H1 (cell line): ENCODE results near the gene SNX30. TPM values are rescaled to one million over a fixed set of nuclear protein-coding genes. Genes with fewer than 3 reads are reported as not detected.

Experiments
- CTCF ChIA-PET: fragments of 300-600 bp; sonication (Branson Sonifier 250); formaldehyde crosslinking; loops from one replicate; lab custom pipeline; 2021; ENCODE audit not compliant: partially characterized antibody; lab: Charles Lee
- POLR2A ChIA-PET: fragments of 300-600 bp; sonication (Branson Sonifier 250); formaldehyde crosslinking; loops from one replicate; lab custom pipeline; 2021; ENCODE audit warnings: inconsistent platforms; ENCODE audit not compliant: partially characterized antibody; lab: Charles Lee
- DNase-seq, 2 experiments: peaks; one replicate each; pipeline versions ENCODE4 v3.0.0 to v3.0.0-alpha.2; 2010 to 2022; ENCODE audit warnings: low spot score in 2 of 2, low read depth in 1 of 2, mixed read lengths in 1 of 2
- FAIRE-seq: peaks from 2 replicates; lab custom pipeline; 2011; peaks lifted over from hg19 to GRCh38; lab: Jason Lieb, UNC
- H2AFZ ChIP-seq: 2 replicates; pipeline ENCODE4 v1.8.1; 2012; ENCODE audit warnings: low read length, inconsistent platforms
- H2AK5ac ChIP-seq: 2 replicates; pipeline ENCODE4 v1.6.1; 2013; ENCODE audit warnings: low read depth, low read length
- H2BK120ac ChIP-seq: replicated peaks from 2 replicates; pipeline ENCODE3; 2013; ENCODE audit warnings: low read depth, low read length, inconsistent platforms
- H2BK12ac ChIP-seq: 2 replicates; pipeline ENCODE4 v1.6.1; 2013; ENCODE audit warnings: low read depth, low read length
- H2BK15ac ChIP-seq: 2 replicates; pipeline ENCODE4 v1.6.1; 2013; ENCODE audit warnings: low read length
- H2BK20ac ChIP-seq: 2 replicates; pipeline ENCODE4 v1.6.1; 2013; ENCODE audit warnings: low read length
- H2BK5ac ChIP-seq: 2 replicates; pipeline ENCODE4 v1.6.1; 2013; ENCODE audit warnings: low read depth, low read length
- H3K14ac ChIP-seq: 2 replicates; pipeline ENCODE4 v1.6.1; 2013; ENCODE audit warnings: inconsistent platforms; ENCODE audit not compliant: insufficient read length
- H3K18ac ChIP-seq: 2 replicates; pipeline ENCODE4 v1.6.1; 2013; ENCODE audit warnings: low read length; ENCODE audit errors: extremely low read depth
- H3K23ac ChIP-seq: 2 replicates; pipeline ENCODE4 v1.6.1; 2013; ENCODE audit warnings: inconsistent platforms; ENCODE audit not compliant: insufficient read length
- H3K23me2 ChIP-seq: 2 replicates; pipeline ENCODE4 v1.6.1; 2013; ENCODE audit warnings: low read depth, low read length
- H3K27ac ChIP-seq: 2 replicates; pipeline ENCODE4 v1.6.1; 2011; ENCODE audit warnings: low read depth, low read length, inconsistent platforms
- H3K27me3 ChIP-seq, 4 experiments: replicated peaks in 1 of 4; 1 replicate in 1 of 4; 2 replicates in 3 of 4; pipeline versions ENCODE4 v1.6.1 to v1.8.1; 2011 to 2013; ENCODE audit warnings: low read length in 3 of 4, mild to moderate bottlenecking in 3 of 4, inconsistent platforms in 2 of 4, mixed read lengths in 2 of 4, moderate library complexity in 1 of 4; ENCODE audit not compliant: control insufficient read depth in 3 of 4, insufficient read depth in 3 of 4; ENCODE audit errors: extremely low read depth in 1 of 4
- H3K36me3 ChIP-seq, 4 experiments: 2 replicates each; pipeline versions ENCODE4 v1.6.1 to v1.8.1; 2011 to 2013; ENCODE audit warnings: mild to moderate bottlenecking in 4 of 4, low read length in 3 of 4, moderate library complexity in 2 of 4, control low read depth in 1 of 4, inconsistent platforms in 1 of 4; ENCODE audit not compliant: insufficient read depth in 4 of 4, control insufficient read depth in 2 of 4
- H3K4ac ChIP-seq: replicated peaks from 2 replicates; pipeline ENCODE3; 2013; ENCODE audit warnings: low read length, low read depth, mixed read lengths, inconsistent platforms; ENCODE audit not compliant: insufficient read length
- H3K4me1 ChIP-seq, 4 experiments: replicated peaks in 1 of 4; 1 replicate in 1 of 4; 2 replicates in 3 of 4; pipeline versions ENCODE4 v1.6.1 to v1.8.1; 2011 to 2013; ENCODE audit warnings: low read length in 3 of 4, inconsistent platforms in 2 of 4, mixed read lengths in 1 of 4; ENCODE audit not compliant: insufficient read depth in 4 of 4, control insufficient read depth in 3 of 4
- H3K4me2 ChIP-seq, 2 experiments: 2 replicates each; pipeline versions ENCODE4 v1.6.1 to v1.8.1; 2011 to 2013; ENCODE audit warnings: low read depth in 2 of 2, low read length in 2 of 2, control low read depth in 1 of 2, inconsistent platforms in 1 of 2, mild to moderate bottlenecking in 1 of 2; ENCODE audit not compliant: insufficient read depth in 1 of 2
- H3K4me3 ChIP-seq, 4 experiments: fragments of 200-600, 300-600 bp in 1 of 4; sonication (generic), shearing (Covaris generic), sonication (Bioruptor Twin) in 1 of 4; 2 replicates each; pipeline versions ENCODE4 v1.5.1 to v1.8.1; 2011 to 2016; ENCODE audit warnings: low read length in 4 of 4, low read depth in 3 of 4, control low read depth in 2 of 4, inconsistent platforms in 2 of 4, mild to moderate bottlenecking in 2 of 4, mixed read lengths in 1 of 4, moderate library complexity in 1 of 4; ENCODE audit not compliant: insufficient read depth in 2 of 4; ENCODE audit errors: extremely low read depth in 1 of 4
- H3K56ac ChIP-seq: replicated peaks from 2 replicates; pipeline ENCODE3; 2013; ENCODE audit warnings: low read depth, mild to moderate bottlenecking, mixed read lengths, low read length, inconsistent platforms; ENCODE audit not compliant: insufficient read length
- H3K79me1 ChIP-seq: 2 replicates; pipeline ENCODE4 v1.6.1; 2013; ENCODE audit warnings: low read depth, low read length, control low read depth
- H3K79me2 ChIP-seq, 2 experiments: 2 replicates each; pipeline versions ENCODE4 v1.6.1 to v1.8.1; 2012 to 2013; ENCODE audit warnings: low read length in 2 of 2, mild to moderate bottlenecking in 2 of 2, inconsistent platforms in 1 of 2; ENCODE audit not compliant: insufficient read depth in 2 of 2, control insufficient read depth in 1 of 2
- H3K9ac ChIP-seq, 4 experiments: replicated peaks in 1 of 4; 1 replicate in 1 of 4; 2 replicates in 3 of 4; pipeline versions ENCODE4 v1.6.1 to v1.8.1; 2011 to 2013; ENCODE audit warnings: low read depth in 3 of 4, low read length in 3 of 4, control low read depth in 2 of 4, mild to moderate bottlenecking in 2 of 4, moderate library complexity in 2 of 4, inconsistent platforms in 1 of 4; ENCODE audit errors: extremely low read depth in 1 of 4
- H3K9me3 ChIP-seq, 2 experiments: 2 replicates each; pipeline versions ENCODE4 v1.6.1 to v1.8.1; 2012 to 2013; ENCODE audit warnings: mild to moderate bottlenecking in 2 of 2, moderate library complexity in 2 of 2, control low read depth in 1 of 2, inconsistent platforms in 1 of 2, low read depth in 1 of 2, low read length in 1 of 2, mixed read lengths in 1 of 2; ENCODE audit not compliant: insufficient read depth in 2 of 2
- H4K20me1 ChIP-seq, 2 experiments: replicated peaks in 1 of 2; 2 replicates each; pipeline versions ENCODE3 to v1.8.1; 2011 to 2013; ENCODE audit warnings: inconsistent platforms in 2 of 2, low read length in 2 of 2, mild to moderate bottlenecking in 1 of 2; ENCODE audit not compliant: insufficient read depth in 2 of 2, control insufficient read depth in 1 of 2
- H4K5ac ChIP-seq: 2 replicates; pipeline ENCODE4 v1.6.1; 2013; ENCODE audit warnings: low read length, low read depth, mixed read lengths, inconsistent platforms; ENCODE audit not compliant: insufficient read length
- H4K8ac ChIP-seq: 2 replicates; pipeline ENCODE4 v1.8.0; 2013; ENCODE audit warnings: mild to moderate bottlenecking, moderate library complexity, low read length, inconsistent platforms; ENCODE audit not compliant: insufficient read depth; ENCODE audit errors: extremely low read depth
- H4K91ac ChIP-seq: replicated peaks from 2 replicates; pipeline ENCODE3; 2013; ENCODE audit warnings: low read length, mixed read lengths, inconsistent platforms; ENCODE audit not compliant: insufficient read length
- BACH1 ChIP-seq: IDR thresholded peaks from 2 replicates; pipeline ENCODE4 v1.6.1; 2012; ENCODE audit warnings: low read length, improper control_type of control experiment
- CREB1 ChIP-seq: IDR thresholded peaks from 2 replicates; pipeline ENCODE4 v1.6.1; 2012; ENCODE audit warnings: inconsistent platforms
- EGR1 ChIP-seq: IDR thresholded peaks from 2 replicates; pipeline ENCODE4 v1.6.1; 2011; ENCODE audit warnings: low read depth, low read length, borderline replicate concordance
- EP300 ChIP-seq, 2 experiments: IDR thresholded peaks; 1 replicate in 1 of 2; 2 replicates in 1 of 2; pipeline ENCODE4 v1.6.1; 2011 to 2012; ENCODE audit warnings: low read depth in 2 of 2, low read length in 2 of 2, mild to moderate bottlenecking in 2 of 2, borderline replicate concordance in 1 of 2, inconsistent platforms in 1 of 2, moderate library complexity in 1 of 2
- KDM4A ChIP-seq: IDR thresholded peaks from one replicate; pipeline ENCODE4 v1.7.1; 2012; ENCODE audit warnings: low read depth, mild to moderate bottlenecking, moderate library complexity, low read length, inconsistent platforms; ENCODE audit not compliant: severe bottlenecking
- NRF1 ChIP-seq: IDR thresholded peaks from 2 replicates; pipeline ENCODE4 v1.6.1; 2011; ENCODE audit warnings: mild to moderate bottlenecking, low read depth, low read length, improper control_type of control experiment
- POLR2A ChIP-seq, 2 experiments: IDR thresholded peaks; 1 replicate in 1 of 2; 2 replicates in 1 of 2; pipeline ENCODE4 v1.6.1; 2011; ENCODE audit warnings: low read depth in 2 of 2, low read length in 2 of 2, mild to moderate bottlenecking in 2 of 2; ENCODE audit errors: control extremely low read depth in 1 of 2
- POLR2AphosphoS5 ChIP-seq: IDR thresholded peaks from 2 replicates; pipeline ENCODE4 v1.6.1; 2011; ENCODE audit warnings: low read depth, low read length
- RBBP5 ChIP-seq: IDR thresholded peaks from 2 replicates; pipeline ENCODE4 v1.7.1; 2012; ENCODE audit warnings: low read depth, mild to moderate bottlenecking, inconsistent platforms, low read length, moderate library complexity, borderline replicate concordance
- RNF2 ChIP-seq: fragments of 200-900, 300-1000 bp; sonication (generic); IDR thresholded peaks from 2 replicates; pipeline ENCODE4 v1.7.1; 2016; ENCODE audit warnings: borderline replicate concordance, low read depth, mild to moderate bottlenecking, antibody characterized with exemption, low read length; ENCODE audit not compliant: poor library complexity, severe bottlenecking; ENCODE audit errors: missing control alignments
- TEAD4 ChIP-seq: IDR thresholded peaks from 2 replicates; pipeline ENCODE4 v1.6.1; 2012; ENCODE audit warnings: low read depth, low read length, inconsistent platforms, mixed read lengths
- WGBS, 2 experiments: shearing (Covaris generic) in 1 of 2; methylation state at CpG; one replicate each; pipeline versions ENCODE4 v1.1.6 to v1.1.7; 2013 to 2015; ENCODE audit warnings: low lambda C conversion rate in 2 of 2, mixed read lengths in 2 of 2, inconsistent platforms in 1 of 2, low coverage in 1 of 2, missing lambda C conversion rate in 1 of 2; ENCODE audit not compliant: insufficient replicate concordance in 2 of 2, insufficient coverage in 1 of 2, insufficient read length in 1 of 2; ENCODE audit errors: extremely low coverage in 1 of 2, missing lambda C conversion rate in 1 of 2; 5-methylcytosine and 5-hydroxymethylcytosine counted together
- polyA plus RNA-seq, 7 experiments: library from polyadenylated mRNA; depleted of rRNA in 3 of 7; stranded (reverse) in 5 of 7; unstranded in 2 of 7; fragments of >200 nt in 5 of 7; fragments of 200-250 nt in 2 of 7; gene quantifications; 1 replicate in 5 of 7; 2 replicates in 1 of 7; 4 replicates in 1 of 7; pipeline versions ENCODE4 v1.2.1 to v1.2.3, GENCODE V29; 2011 to 2013; ENCODE audit warnings: missing spikeins in 2 of 7, mixed read lengths in 2 of 7
- total RNA-seq: library from RNA; stranded (reverse); fragmentation: NEBNext Ultra II Directional; extraction: Animal tissue kit (Norgen Biotek cat#: 25700); gene quantifications from 2 replicates; pipeline ENCODE4 v1.2.1, GENCODE V29; 2021

SNX30 gene
- total and polyA plus RNA-seq, 2 of the 8 experiments (the other 6 are each of a cell fraction or from before 2014, with no cell fraction given): 4.0 to 12.2 TPM

DNA sequence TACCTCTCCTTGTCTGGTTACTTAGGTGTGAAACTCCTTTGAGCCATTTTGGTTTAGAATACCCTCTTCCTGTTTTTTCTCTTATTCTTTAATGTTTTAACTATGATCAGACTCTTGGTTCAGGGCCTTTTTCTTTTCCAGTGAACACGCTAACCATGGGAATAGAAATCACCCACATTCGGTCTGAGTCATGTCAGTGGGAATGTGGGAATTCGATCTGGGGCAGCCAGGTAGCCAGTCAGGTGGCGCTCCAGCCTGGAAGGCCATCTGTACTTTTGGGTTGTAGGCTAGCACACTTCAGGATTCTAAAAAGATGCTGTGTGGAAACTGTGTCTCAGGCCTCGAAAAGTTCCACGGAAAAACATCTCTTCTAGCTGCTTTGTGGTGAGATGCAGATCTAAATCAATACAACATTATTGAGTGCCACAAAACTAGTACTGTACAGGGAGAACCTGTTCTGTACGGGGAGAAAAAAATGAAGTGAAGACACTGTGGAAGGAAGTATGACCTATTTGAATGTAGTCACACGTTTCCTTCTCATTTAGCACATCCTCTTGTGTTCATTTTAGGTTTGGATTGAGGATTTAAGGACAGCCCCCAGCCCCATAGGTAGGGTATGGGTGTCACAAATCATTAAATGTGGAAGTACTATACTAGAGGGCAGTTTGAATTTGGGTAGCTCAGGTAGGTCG is 36.4 kb downstream of the SNX30 start:
- WGBS, 2 experiments: 79% methylated on average over 9 of the region's 9 CpGs; no CpG with 5 or more reads in 1 of the 2 experiments
- H4K8ac ChIP-seq: no peak overlapping the region

More for the DNA sequence above, 36.4 kb downstream of the SNX30 start:
- Histone ChIP-seq H4K20me1 (peaks cover 0 to 2% of the 10 kb centered on the region in 2 experiments), H2BK5ac (no peak overlapping the region), H2BK120ac (no peak overlapping the region), H3K14ac (no peak overlapping the region), H2AK5ac (no peak overlapping the region), H2AFZ (no peak overlapping the region)
- CTCF ChIA-PET: interaction anchor here (0.9 to 1.7 kb wide), 2 partner anchors 33 to 91 kb away, joined by 3 to 4 read pairs; no protein-coding TSS in a partner anchor
- TF ChIP-seq EGR1: no peak
- no peak for TF ChIP-seq NRF1
- TF ChIP-seq BACH1: no peak
- TF ChIP-seq RBBP5: no peak
- TF ChIP-seq POLR2A (IDR thresholded peaks at IDR 0.05; ENCODE audit: control extremely low read depth in 1 of 2, low read depth in 2 of 2, low read length in 2 of 2): no peak
- TF ChIP-seq KDM4A: no peak
- TF ChIP-seq EP300 (IDR thresholded peaks at IDR 0.05; ENCODE audit: borderline replicate concordance in 1 of 2, low read depth in 2 of 2, low read length in 2 of 2): no peak
- TF ChIP-seq RNF2: no peak
- no peak for TF ChIP-seq POLR2AphosphoS5
- TF ChIP-seq CREB1: no peak
- TF ChIP-seq TEAD4: no peak
- TF ChIP-seq, all 59 proteins: peak for 0
- H3K18ac ChIP-seq: no peak overlapping the region
- H3K9ac ChIP-seq: no peak overlapping the region
- FAIRE-seq (no peak), DNase-seq (no peak)
- H3K4me3 ChIP-seq: no peak overlapping the region
- H3K23me2 ChIP-seq: peaks cover 2% of the 10 kb centered on the region; the same call in 1 of the 2 replicates
- no peak overlapping the region for H3K56ac ChIP-seq
- H3K4me1 ChIP-seq: peaks cover 0 to 3% (median 2%) of the 10 kb centered on the region in 4 experiments; a peak in 3 of 7 replicates
- no peak overlapping the region for H3K23ac ChIP-seq
- no peak overlapping the region for H3K4ac ChIP-seq
- H3K9me3 ChIP-seq: no peaks in the 10 kb centered on the region
- H3K27me3 ChIP-seq: no peaks in the 10 kb centered on the region
- no peak overlapping the region for H2BK20ac ChIP-seq
- no peak overlapping the region for H2BK12ac ChIP-seq
- H4K5ac ChIP-seq: no peak overlapping the region
- no peaks in the 10 kb centered on the region for H3K36me3 ChIP-seq
- H2BK15ac ChIP-seq: no peak overlapping the region
- POLR2A ChIA-PET: no interaction called here
- no peak overlapping the region for H3K4me2 ChIP-seq
- no peak overlapping the region for H4K91ac ChIP-seq
- H3K79me2 ChIP-seq: no peaks in the 10 kb centered on the region; a peak in 1 of 4 replicates
- H3K27ac ChIP-seq: no peak overlapping the region
- no peaks in the 10 kb centered on the region; the same call in 1 of the 2 replicates for H3K79me1 ChIP-seq
